Stomach smooth muscle (tissue), 2 donors: ENCODE results near the gene PIGL.

Experiments
- H3K27ac ChIP-seq: one replicate; pipeline ENCODE4 v1.7.0; 2013; ENCODE audit warnings: mild to moderate bottlenecking, low read length, inconsistent platforms
- H3K27me3 ChIP-seq, 2 donors: one replicate each; pipeline ENCODE4 v1.7.0; 2013; ENCODE audit warnings: low read length in 2 of 2; ENCODE audit not compliant: insufficient read depth in 2 of 2, control insufficient read depth in 1 of 2
- H3K36me3 ChIP-seq, 2 donors: one replicate each; pipeline ENCODE4 v1.7.0; 2013; ENCODE audit warnings: low read length in 2 of 2; ENCODE audit not compliant: control insufficient read depth in 2 of 2, insufficient read depth in 2 of 2
- H3K4me1 ChIP-seq: one replicate; pipeline ENCODE4 v1.7.0; 2013; ENCODE audit warnings: low read length; ENCODE audit not compliant: control insufficient read depth, insufficient read depth
- H3K4me3 ChIP-seq, 2 donors: one replicate each; pipeline ENCODE4 v1.7.0; 2013; ENCODE audit warnings: low read length in 2 of 2
- H3K9ac ChIP-seq, 2 donors: one replicate each; pipeline ENCODE4 v1.7.0; 2013; ENCODE audit warnings: low read length in 2 of 2, mild to moderate bottlenecking in 1 of 2
- H3K9me3 ChIP-seq, 2 donors: one replicate each; pipeline ENCODE4 v1.7.0; 2013; ENCODE audit warnings: low read length in 2 of 2; ENCODE audit not compliant: control insufficient read depth in 2 of 2
- donor health status: healthy.
- donor health status: Pancreatic carcinoma.

PIGL gene

DNA sequence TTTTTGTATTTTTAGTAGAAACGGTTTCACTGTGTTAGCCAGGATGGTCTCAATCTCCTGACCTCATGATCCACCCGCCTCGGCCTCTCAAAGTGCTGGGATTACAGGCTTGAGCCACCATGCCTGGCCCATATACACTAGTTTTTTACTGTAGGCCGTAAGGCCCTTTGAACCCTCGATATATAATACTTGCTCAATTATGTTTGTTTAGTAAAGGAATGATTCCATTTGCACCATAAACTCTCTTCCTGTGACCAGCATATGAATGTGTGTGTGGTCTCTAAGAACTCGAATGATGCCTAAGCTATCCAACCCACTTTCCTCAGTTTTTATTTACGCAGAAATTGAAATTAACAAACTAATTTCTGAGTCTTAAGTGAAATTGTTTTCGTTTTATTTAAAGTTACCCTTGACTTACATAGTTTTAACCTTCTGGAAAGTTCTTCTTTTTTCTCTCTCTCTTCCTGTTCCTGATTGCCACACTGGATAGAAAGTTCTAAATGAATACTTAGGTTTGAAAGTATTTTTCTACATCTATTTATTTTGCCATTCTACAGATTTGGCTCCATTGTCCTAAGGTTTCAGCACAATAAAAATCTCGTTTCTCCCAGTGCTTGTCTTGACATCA, 37.9 kb downstream of the PIGL start:
- peak overlapping the region in 1 of 2 donors; percentile 3 for H3K9ac ChIP-seq
- H3K27ac ChIP-seq, result peak overlapping the region; percentile 46
- H3K9me3 ChIP-seq, result no peaks in the 10 kb centered on the region
- H3K27me3 ChIP-seq, result no peaks in the 10 kb centered on the region
- no peaks in the 10 kb centered on the region for H3K36me3 ChIP-seq
- no peak overlapping the region for H3K4me3 ChIP-seq
- peaks cover 6% of the 10 kb centered on the region for H3K4me1 ChIP-seq

DNA sequence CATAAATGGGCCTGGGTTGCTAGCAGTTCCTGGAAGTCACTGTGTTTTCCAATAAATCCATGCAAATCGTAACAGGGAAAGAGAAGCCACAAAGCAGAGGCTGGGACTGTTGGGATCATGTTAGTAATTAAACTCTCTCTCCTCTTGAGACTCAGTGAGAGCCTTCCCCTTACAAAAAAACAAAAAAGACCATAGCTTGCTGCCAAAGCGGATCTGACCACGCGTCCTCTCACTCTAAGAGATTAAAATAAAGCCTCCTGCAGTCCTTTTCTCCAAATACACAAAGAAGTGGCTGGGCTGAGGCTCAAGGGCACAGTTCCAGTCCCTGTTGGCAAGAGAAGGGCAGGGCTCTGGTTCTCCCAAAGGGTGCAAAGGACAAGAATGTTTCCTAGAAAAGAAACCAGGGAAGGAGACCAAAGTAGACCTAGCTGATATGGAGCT, 38.5 kb downstream of the PIGL start:
- peaks cover 6% of the 10 kb centered on the region for H3K4me1 ChIP-seq
- no peaks in the 10 kb centered on the region for H3K27me3 ChIP-seq
- peak overlapping the region; percentile 3 to 57 for H3K4me3 ChIP-seq
- H3K9ac ChIP-seq, result peak overlapping the region; percentile 3 to 43
- peak overlapping the region; percentile 46 for H3K27ac ChIP-seq
- no peaks in the 10 kb centered on the region for H3K36me3 ChIP-seq
- H3K9me3 ChIP-seq, result no peaks in the 10 kb centered on the region

DNA sequence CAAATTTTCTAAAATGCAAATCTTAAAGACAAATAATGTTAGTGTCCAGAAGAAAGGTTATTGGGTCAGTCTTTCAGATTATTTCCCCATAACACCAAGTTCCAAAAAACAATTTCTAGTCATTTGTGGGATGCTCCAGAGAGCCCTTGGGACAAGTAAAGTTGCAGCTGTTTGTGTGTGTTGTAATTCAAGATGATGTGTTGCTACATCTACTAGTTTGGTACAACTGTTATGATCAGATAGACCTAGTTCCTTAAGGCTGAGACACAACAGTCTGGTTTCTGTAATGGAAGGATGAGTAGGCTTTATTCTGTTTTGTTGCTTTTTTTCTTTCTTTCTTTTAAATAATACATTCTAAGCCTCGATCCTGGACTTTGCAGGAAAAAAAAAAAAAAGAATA, 41.9 kb downstream of the PIGL start:
- no peaks in the 10 kb centered on the region for H3K27me3 ChIP-seq
- no peak overlapping the region for H3K4me3 ChIP-seq
- peaks cover 6% of the 10 kb centered on the region for H3K4me1 ChIP-seq
- no peak overlapping the region for H3K27ac ChIP-seq
- no peaks in the 10 kb centered on the region for H3K36me3 ChIP-seq
- H3K9me3 ChIP-seq, result no peaks in the 10 kb centered on the region
- H3K9ac ChIP-seq, result no peak overlapping the region

DNA sequence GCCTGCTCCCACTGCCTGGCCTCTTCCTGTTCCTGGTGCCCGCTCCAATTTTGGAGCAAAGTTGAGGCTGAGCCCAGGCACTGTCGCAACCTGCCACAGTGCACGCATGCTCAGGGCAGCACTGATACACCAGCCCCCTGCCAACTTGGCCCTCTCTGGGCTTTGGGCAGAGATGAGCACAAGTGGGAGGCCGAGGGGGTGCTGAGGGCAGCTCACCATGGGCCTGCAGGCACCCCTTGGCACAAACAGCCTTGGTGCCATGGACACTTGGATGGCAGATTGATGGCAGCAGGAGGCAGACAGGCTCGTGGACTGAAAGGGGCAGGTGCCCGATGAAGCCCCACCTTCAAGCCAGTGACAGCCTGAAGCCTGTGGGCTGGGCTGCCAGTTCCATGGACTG, 42.9 kb downstream of the PIGL start:
- no peak overlapping the region for H3K4me3 ChIP-seq

DNA sequence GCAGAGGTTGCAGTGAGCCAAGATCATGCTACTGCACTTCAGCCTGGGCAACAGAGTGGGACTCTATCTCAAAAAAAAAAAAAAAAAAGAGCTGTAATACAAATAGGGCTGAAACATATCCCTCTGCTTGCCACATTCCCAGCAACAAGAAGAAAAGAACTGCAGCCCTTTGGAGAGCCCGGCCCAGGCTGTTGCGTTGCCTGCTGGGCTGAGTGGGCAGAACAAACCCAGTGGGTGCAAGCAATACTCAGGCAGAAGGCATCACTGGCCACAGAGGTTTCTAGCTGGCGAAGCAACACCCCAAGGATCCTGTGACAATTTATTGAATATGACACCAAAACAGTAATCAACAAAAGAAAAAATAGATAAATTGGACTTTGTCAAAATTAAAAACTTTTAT, 44.0 kb downstream of the PIGL start:
- no peaks in the 10 kb centered on the region for H3K36me3 ChIP-seq
- no peak overlapping the region for H3K9ac ChIP-seq
- H3K4me3 ChIP-seq, result no peak overlapping the region
- no peaks in the 10 kb centered on the region for H3K27me3 ChIP-seq
- no peak overlapping the region for H3K27ac ChIP-seq
- H3K4me1 ChIP-seq, result peaks cover 1% of the 10 kb centered on the region
- no peaks in the 10 kb centered on the region for H3K9me3 ChIP-seq

More for the DNA sequence above, 42.9 kb downstream of the PIGL start:
- Histone ChIP-seq H3K4me1 (peaks cover 6% of the 10 kb centered on the region), H3K9me3 (no peaks in the 10 kb centered on the region), H3K27me3 (no peaks in the 10 kb centered on the region), H3K36me3 (no peaks in the 10 kb centered on the region), H3K27ac (no peak overlapping the region), H3K9ac (no peak overlapping the region)

DNA sequence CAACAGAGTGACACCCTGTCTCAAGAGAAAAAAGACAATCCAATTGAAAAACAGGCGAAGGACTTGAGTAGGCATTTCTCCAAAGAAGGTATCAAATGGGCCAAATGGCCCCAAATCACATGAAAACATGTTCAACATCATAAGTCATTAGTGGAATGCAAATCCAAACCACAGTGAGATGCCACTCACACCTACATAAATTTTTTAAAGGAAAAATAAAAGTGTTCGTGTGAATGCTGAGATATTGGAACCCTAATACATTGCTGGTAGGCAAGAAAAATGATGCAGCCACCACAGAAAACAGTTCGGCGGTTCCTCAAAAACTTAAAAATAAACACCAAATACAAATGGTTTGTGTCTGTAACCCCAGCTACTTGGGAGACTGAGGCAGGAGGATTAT, 45.2 kb downstream of the PIGL start:
- H3K27ac ChIP-seq, result no peak overlapping the region
- H3K36me3 ChIP-seq, result no peaks in the 10 kb centered on the region
- no peak overlapping the region for H3K9ac ChIP-seq
- no peaks in the 10 kb centered on the region for H3K27me3 ChIP-seq
- no peak overlapping the region for H3K4me3 ChIP-seq
- H3K4me1 ChIP-seq, result no peaks in the 10 kb centered on the region
- H3K9me3 ChIP-seq, result no peaks in the 10 kb centered on the region

DNA sequence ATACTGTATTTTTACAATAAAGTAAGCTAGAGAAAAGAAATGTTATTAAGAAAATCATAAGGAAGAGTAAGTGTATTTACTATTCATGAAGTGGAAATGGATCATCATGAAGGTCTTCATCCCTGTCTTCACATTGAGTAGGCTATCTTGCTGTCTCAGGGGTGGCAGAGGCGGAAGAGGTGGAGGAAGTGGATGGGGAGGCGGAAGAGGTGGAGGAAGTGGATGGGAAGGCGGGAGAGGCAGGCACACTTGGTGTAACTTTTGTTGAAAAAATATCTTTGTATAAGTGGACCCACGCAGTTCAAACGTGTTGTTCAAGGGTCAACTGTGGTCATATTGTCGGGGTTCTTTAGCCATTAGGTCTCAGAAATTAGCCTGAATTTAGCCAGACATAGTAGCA, 50.2 kb downstream of the PIGL start:
- Histone ChIP-seq H3K4me3 (no peak overlapping the region), H3K9me3 (no peaks in the 10 kb centered on the region), H3K9ac (no peak overlapping the region), H3K4me1 (no peaks in the 10 kb centered on the region), H3K36me3 (no peaks in the 10 kb centered on the region), H3K27ac (no peak overlapping the region), H3K27me3 (no peaks in the 10 kb centered on the region)

DNA sequence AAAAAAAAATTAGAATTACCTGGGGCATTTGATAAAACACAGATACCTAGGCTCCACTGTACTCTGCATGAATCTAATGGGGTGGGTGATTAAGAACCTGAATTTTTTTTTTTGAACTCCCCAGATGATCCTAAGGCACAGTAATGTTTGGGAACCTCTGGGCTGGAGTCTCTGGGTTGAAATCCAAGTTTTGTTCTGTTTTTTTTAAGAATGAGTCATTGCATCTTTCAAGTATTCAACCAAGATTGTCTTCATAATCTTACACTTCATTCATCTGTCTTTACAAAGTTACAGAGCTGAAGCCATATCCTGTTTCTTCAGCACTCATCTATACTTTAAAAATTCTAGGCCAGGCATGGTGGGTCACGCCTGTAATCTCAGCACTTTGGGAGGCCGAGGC, 52.6 kb downstream of the PIGL start:
- Histone ChIP-seq H3K27me3 (no peaks in the 10 kb centered on the region), H3K9me3 (no peaks in the 10 kb centered on the region), H3K27ac (no peak overlapping the region), H3K4me3 (no peak overlapping the region), H3K9ac (no peak overlapping the region), H3K4me1 (no peaks in the 10 kb centered on the region), H3K36me3 (no peaks in the 10 kb centered on the region)

DNA sequence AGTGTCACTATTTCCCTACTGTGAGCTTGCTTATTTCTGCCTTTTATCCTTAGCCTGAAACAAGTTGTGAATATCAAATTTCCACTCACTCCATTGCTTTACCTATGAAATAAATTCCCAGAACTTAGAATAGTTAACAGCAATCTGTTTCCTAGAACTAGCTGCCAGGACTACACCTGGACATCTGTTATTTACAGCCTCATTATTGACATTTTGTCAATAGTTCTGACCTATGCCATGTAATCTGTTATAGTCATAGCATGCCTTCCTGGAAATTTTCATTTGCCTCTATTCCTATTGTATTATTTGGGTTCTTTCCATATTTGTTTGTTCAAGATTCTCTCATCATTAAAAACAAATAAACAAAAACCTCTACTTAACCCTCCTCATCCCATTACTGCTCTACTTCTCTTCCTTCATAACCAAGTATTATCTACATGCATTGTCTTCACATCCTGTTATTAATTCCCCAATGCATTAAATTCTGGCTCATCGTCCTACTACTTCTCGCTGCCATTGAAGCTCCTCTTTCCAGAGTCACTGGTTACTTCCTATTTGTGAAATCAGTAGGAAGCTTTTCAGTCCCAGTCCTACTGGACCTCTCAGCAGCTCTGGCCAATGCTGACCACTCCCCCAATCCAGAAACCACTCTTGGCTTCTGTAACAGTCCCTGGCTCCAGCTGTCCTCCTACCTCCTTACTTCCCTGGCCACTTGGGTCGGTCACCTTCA, 55.3 kb downstream of the PIGL start:
- H3K36me3 ChIP-seq, result no peaks in the 10 kb centered on the region
- no peak overlapping the region for H3K9ac ChIP-seq
- no peaks in the 10 kb centered on the region for H3K27me3 ChIP-seq
- H3K27ac ChIP-seq, result no peak overlapping the region
- H3K4me1 ChIP-seq, result no peaks in the 10 kb centered on the region
- no peaks in the 10 kb centered on the region for H3K9me3 ChIP-seq
- H3K4me3 ChIP-seq, result no peak overlapping the region

DNA sequence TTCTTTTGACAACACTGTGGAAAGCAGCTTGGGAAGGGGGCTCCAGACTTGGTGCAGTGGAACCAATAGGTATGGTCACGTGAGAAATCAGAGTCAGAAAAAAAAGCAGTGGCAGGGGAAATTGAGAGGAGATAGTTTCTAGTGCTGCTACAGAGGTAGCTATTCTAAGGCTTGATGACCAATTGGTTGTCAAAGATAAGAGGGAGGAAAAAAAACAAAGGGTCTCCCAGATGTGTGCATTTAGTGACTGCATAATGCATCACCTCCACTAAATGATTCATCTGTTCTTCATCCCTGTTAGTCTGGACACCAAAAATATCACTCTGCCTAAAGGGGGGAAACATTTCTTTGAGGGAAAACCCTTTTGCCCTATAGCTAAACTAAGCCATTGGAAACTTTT, 56.5 kb downstream of the PIGL start:
- Histone ChIP-seq H3K36me3 (no peaks in the 10 kb centered on the region), H3K27ac (no peak overlapping the region), H3K9me3 (no peaks in the 10 kb centered on the region), H3K4me1 (no peaks in the 10 kb centered on the region), H3K9ac (no peak overlapping the region), H3K27me3 (no peaks in the 10 kb centered on the region), H3K4me3 (no peak overlapping the region)

DNA sequence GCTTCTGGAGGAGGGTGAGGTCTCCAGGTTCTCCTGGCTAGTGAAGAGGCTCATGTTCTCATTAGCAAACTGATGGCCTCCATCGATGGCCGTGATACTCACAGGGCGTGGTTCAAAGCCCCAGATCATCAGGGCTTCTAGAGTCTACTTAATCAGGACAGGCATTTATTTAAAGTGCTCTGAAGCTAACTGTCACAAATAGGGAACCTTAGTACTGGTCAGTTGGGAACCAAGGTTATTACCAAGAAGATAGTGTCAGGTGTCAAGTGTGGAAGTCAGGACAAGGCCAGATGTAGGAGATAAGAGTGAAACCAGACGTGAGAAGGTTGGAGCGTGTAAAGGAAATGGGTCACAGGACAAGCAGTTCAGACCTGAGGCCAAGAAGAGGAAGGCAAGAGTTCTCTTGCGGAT, 56.9 kb downstream of the PIGL start:
- no peaks in the 10 kb centered on the region for H3K27me3 ChIP-seq
- H3K9ac ChIP-seq, result no peak overlapping the region
- H3K36me3 ChIP-seq, result no peaks in the 10 kb centered on the region
- no peak overlapping the region for H3K4me3 ChIP-seq
- no peak overlapping the region for H3K27ac ChIP-seq
- no peaks in the 10 kb centered on the region for H3K4me1 ChIP-seq
- H3K9me3 ChIP-seq, result no peaks in the 10 kb centered on the region
